NCI-H748 treated with DMSO at 0.1 percent for 48 hours (cell line): ENCODE measurements around the gene DCP2.

Experiments used
- DNase-seq: peaks from one replicate; lab custom pipeline; 2025; lab: John Stamatoyannopoulos, UW

The DCP2 gene

GRCh38 chr5:113047733-113048652 is 71.4 kb downstream of the DCP2 start:
- no peak for DNase-seq

- DNase-seq = no peak
Measured at GRCh38 chr5:113048931-113049330, 72.3 kb downstream of the DCP2 start.

- no peak for DNase-seq
Measured at GRCh38 chr5:113050721-113051382, 74.3 kb downstream of the DCP2 start.

GRCh38 chr5:113052041-113052795 is 75.6 kb downstream of the DCP2 start:
- DNase-seq = no peak

GRCh38 chr5:113053511-113053995 is 77.0 kb downstream of the DCP2 start:
- DNase-seq = no peak

- no peak for DNase-seq
Measured at GRCh38 chr5:113054899-113055298, 78.3 kb downstream of the DCP2 start.

- no peak for DNase-seq
Measured at GRCh38 chr5:113056988-113057387, 80.4 kb downstream of the DCP2 start.

GRCh38 chr5:113057557-113057984 is 81.0 kb downstream of the DCP2 start:
- no peak for DNase-seq

- DNase-seq = no peak
Measured at GRCh38 chr5:113058269-113058668, 81.7 kb downstream of the DCP2 start.

- no peak for DNase-seq
Measured at GRCh38 chr5:113058706-113059226, 82.2 kb downstream of the DCP2 start.

GRCh38 chr5:113059232-113060040 is 82.8 kb downstream of the DCP2 start:
- no peak for DNase-seq

- no peak for DNase-seq
Measured at GRCh38 chr5:113060408-113061025, 83.9 kb downstream of the DCP2 start.

GRCh38 chr5:113061846-113062780 is 85.5 kb downstream of the DCP2 start:
- DNase-seq = no peak

GRCh38 chr5:113062869-113063508 is 86.4 kb downstream of the DCP2 start:
- no peak for DNase-seq

GRCh38 chr5:113063927-113064326 is 87.3 kb downstream of the DCP2 start:
- no peak for DNase-seq

- DNase-seq = no peak
Measured at GRCh38 chr5:113064806-113065205, 88.2 kb downstream of the DCP2 start.

GRCh38 chr5:113065626-113066025 is 89.0 kb downstream of the DCP2 start:
- no peak for DNase-seq

GRCh38 chr5:113067635-113068344 is 91.2 kb downstream of the DCP2 start:
- no peak for DNase-seq
